Measurements from ENCODE around the gene PTBP1.

The PTBP1 gene

DNA sequence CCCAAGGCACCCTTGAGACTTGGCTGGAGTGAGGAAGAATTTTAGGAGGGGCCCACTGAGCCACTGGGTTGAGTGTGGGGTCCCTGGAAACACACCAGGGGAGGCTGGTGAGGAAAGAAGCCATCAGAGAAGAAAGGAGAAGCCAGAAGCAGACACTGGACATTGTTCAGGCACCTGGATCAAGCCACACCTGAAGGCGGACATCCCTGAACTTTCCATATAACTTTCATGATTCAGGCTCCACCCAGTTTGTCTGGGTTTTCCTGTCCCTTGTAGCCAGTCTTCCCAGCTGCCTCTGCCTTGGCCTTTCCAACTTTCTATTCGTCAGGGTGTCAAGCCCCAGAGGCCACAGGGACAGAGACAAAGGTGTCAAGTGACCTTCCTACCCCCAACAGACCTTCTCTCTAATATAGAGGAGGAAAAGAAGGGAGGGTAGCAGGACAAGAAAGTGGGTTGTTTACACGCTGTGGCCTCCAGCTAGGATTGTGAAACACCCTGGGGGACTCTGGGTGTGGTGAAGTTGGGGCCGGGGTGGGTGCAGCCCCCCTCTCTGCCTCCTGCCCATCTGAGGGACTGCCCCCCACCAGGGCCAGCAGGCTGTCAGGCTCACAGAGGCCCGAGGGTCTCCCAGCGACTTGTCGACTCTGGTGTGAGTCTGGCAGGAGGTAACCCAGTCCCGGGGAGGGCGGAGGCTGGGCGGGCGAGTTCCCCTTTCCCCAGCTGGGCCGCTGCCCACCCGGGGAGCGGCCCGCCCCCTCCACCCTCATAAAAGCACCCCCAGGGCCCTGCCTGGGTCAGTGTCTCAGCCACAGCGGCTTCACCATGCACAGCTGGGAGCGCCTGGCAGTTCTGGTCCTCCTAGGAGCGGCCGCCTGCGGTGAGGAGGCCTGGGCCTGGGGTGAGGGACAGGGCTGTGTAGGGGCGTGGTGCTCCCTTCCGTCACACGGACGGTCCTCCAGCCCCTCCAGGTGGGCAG is 61.9 kb downstream of the PTBP1 start, which contains the start of gene CFD:
Gene CFD (plus strand): TSS at position 797 of the 976 bp plus-strand sequence. CDS start 26 bp downstream, at position 823.
- peak; percentile 33 for DNase-seq

GRCh38 chr19:861141-861755 is 64.0 kb downstream of the PTBP1 start:
- DNase-seq: no peak

All from NCI-H69 (cell line).